ENCODE data around the gene PDE4D.

GRCh38 chr5:59624898-59625297, 268.6 kb downstream of the PDE4D start:
- TF ChIP-seq EZH2 (optimal IDR thresholded peaks at IDR 0.05; ENCODE audit: low read depth, low read length) (no peak), CTCF (IDR thresholded peaks at IDR 0.05; ENCODE audit: low read length) (no peak), EZH2phosphoT487 (IDR thresholded peaks at IDR 0.05; ENCODE audit: low read length) (no peak)

Measured in MM.1S (cell line).